GM21381 (cell line): ENCODE results near the gene COL6A5.
"Not testable (repeated sequence)": the region's sequence is repeated elsewhere in the genome, so short reads cannot be mapped to it uniquely, and the experiment has no call there.

Source experiments
- ATAC-seq: cut with Tn5 transposase; IDR thresholded peaks from one replicate; pipeline ENCODE4 v1.9.1; 2021; ENCODE audit warnings: mild to moderate bottlenecking, moderate library complexity; ENCODE audit not compliant: unreplicated experiment

Gene COL6A5

GRCh38 chr3:130345487-130346079 lies at the start of gene COL6A5:
Gene COL6A5, plus strand, starts transcription at chr3:130345672. Its CDS starts 27,967 bp downstream, at chr3:130373639.
- no peak for ATAC-seq

GRCh38 chr3:130299531-130299930 lies 45.9 kb upstream of the COL6A5 start:
- ATAC-seq: no peak

GRCh38 chr3:130300888-130301287 lies 44.6 kb upstream of the COL6A5 start:
- ATAC-seq: no peak

GRCh38 chr3:130310109-130310508 lies 35.4 kb upstream of the COL6A5 start:
- ATAC-seq: no peak

- ATAC-seq: no peak
Observed at GRCh38 chr3:130312374-130312773, 33.1 kb upstream of the COL6A5 start.

- no peak for ATAC-seq
Observed at GRCh38 chr3:130316169-130316568, 29.3 kb upstream of the COL6A5 start.

GRCh38 chr3:130323503-130323902 lies 22.0 kb upstream of the COL6A5 start:
- no peak for ATAC-seq

GRCh38 chr3:130340766-130341165 lies 4.7 kb upstream of the COL6A5 start:
- no peak for ATAC-seq

- ATAC-seq: no peak
Observed at GRCh38 chr3:130341388-130341787, 4.1 kb upstream of the COL6A5 start.

GRCh38 chr3:130341882-130342281 lies 3.6 kb upstream of the COL6A5 start:
- no peak for ATAC-seq

- no peak for ATAC-seq
Observed at GRCh38 chr3:130342821-130343661, 2.4 kb upstream of the COL6A5 start.

GRCh38 chr3:130348258-130348657 lies 2.8 kb downstream of the COL6A5 start:
- ATAC-seq: not testable (repeated sequence)

GRCh38 chr3:130354430-130354829 lies 9.0 kb downstream of the COL6A5 start:
- no peak for ATAC-seq

- ATAC-seq: no peak
Observed at GRCh38 chr3:130374033-130374432, 28.6 kb downstream of the COL6A5 start.

- ATAC-seq: no peak
Observed at GRCh38 chr3:130374908-130375307, 29.4 kb downstream of the COL6A5 start.

GRCh38 chr3:130377960-130378676 lies 32.6 kb downstream of the COL6A5 start:
- no peak for ATAC-seq

GRCh38 chr3:130378677-130379191 lies 33.3 kb downstream of the COL6A5 start:
- no peak for ATAC-seq

GRCh38 chr3:130379274-130379673 lies 33.8 kb downstream of the COL6A5 start:
- no peak for ATAC-seq

- ATAC-seq: no peak
Observed at GRCh38 chr3:130380398-130380797, 34.9 kb downstream of the COL6A5 start.

- ATAC-seq: no peak
Observed at GRCh38 chr3:130383424-130383823, 38.0 kb downstream of the COL6A5 start.

- ATAC-seq: no peak
Observed at GRCh38 chr3:130384476-130385025, 39.1 kb downstream of the COL6A5 start.
